ENCODE measurements around the gene NAA35. TPM values are rescaled to one million over a fixed set of nuclear protein-coding genes. Genes with fewer than 3 reads are reported as not detected.

NAA35 gene
- total RNA-seq, 1 experiment from 2014 or later = 21.3 TPM

Other genes with a start within 250 kb of the NAA35 start
- 11.6 TPM for gene AGTPBP1, start 199.2 kb upstream of the NAA35 start, total RNA-seq (2021; ENCODE audit: unreplicated experiment)
- gene GOLM1, start 158.4 kb downstream of the NAA35 start, total RNA-seq (2021; ENCODE audit: unreplicated experiment) = 73.4 TPM

All from Panc1 (cell line).